HepG2 (cell line): ENCODE measurements around the gene GALC. TPM values are rescaled to one million over a fixed set of nuclear protein-coding genes. Genes with fewer than 3 reads are reported as not detected.

Experiments used
- CBX2 ChIP-seq, 2 experiments: fragments of 200-600 bp in 1 of 2; sonication (generic); formaldehyde crosslinking in 1 of 2; IDR thresholded peaks; 2 replicates each; pipeline versions ENCODE4 v1.7.0 to v1.8.1; 2018 to 2022; ENCODE audit warnings: low read depth in 2 of 2, low read length in 1 of 2, mild to moderate bottlenecking in 1 of 2, missing genetic modification reagents in 1 of 2
- CHD2 ChIP-seq: IDR thresholded peaks from 2 replicates; pipeline ENCODE4 v1.6.1; 2011; ENCODE audit warnings: low read depth, low read length, improper control_type of control experiment
- CREM ChIP-seq, 2 experiments: sonication (generic) in 1 of 2; formaldehyde crosslinking in 1 of 2; IDR thresholded peaks; 2 replicates each; pipeline versions ENCODE4 v1.4.0 to v1.6.1; 2016 to 2020; ENCODE audit warnings: antibody characterized with exemption in 1 of 2, mild to moderate bottlenecking in 1 of 2, missing genetic modification reagents in 1 of 2
- ELF1 ChIP-seq: sonication (generic); formaldehyde crosslinking; IDR thresholded peaks from 2 replicates; pipeline ENCODE4 v1.4.0; 2020; ENCODE audit warnings: missing genetic modification reagents
- EP300 ChIP-seq, 3 experiments: sonication (generic) in 1 of 3; formaldehyde crosslinking in 1 of 3; IDR thresholded peaks; 2 replicates each; pipeline versions ENCODE4 v1.5.1 to v1.6.1; 2011 to 2020; ENCODE audit warnings: low read depth in 2 of 3, low read length in 2 of 3, borderline replicate concordance in 1 of 3, improper control_type of control experiment in 1 of 3, mild to moderate bottlenecking in 1 of 3, missing genetic modification reagents in 1 of 3, moderate library complexity in 1 of 3
- NR2F1 ChIP-seq, 2 experiments: fragments of 450-650 bp in 1 of 2; formaldehyde crosslinking in 1 of 2; IDR thresholded peaks; 2 replicates each; pipeline versions ENCODE4 v1.5.0 to v1.6.1; 2016 to 2020; ENCODE audit warnings: mild to moderate bottlenecking in 1 of 2, missing compliant biosample characterization in 1 of 2, missing genetic modification reagents in 1 of 2, moderate library complexity in 1 of 2
- NR2F2 ChIP-seq: IDR thresholded peaks from 2 replicates; pipeline ENCODE4 v1.6.1; 2012; ENCODE audit warnings: low read depth, inconsistent platforms, borderline replicate concordance
- PHF21A ChIP-seq: sonication (generic); formaldehyde crosslinking; IDR thresholded peaks from 2 replicates; pipeline ENCODE4 v1.5.0; 2020; ENCODE audit warnings: mild to moderate bottlenecking, missing genetic modification reagents
- RXRB ChIP-seq: IDR thresholded peaks from 2 replicates; pipeline ENCODE4 v1.6.1; 2016; ENCODE audit warnings: borderline replicate concordance, missing genetic modification reagents, missing compliant biosample characterization
- SALL1 ChIP-seq: sonication (generic); formaldehyde crosslinking; IDR thresholded peaks from 2 replicates; pipeline ENCODE4 v1.8.0; 2022; ENCODE audit warnings: mild to moderate bottlenecking, missing genetic modification reagents
- SOX13 ChIP-seq, 3 experiments: fragments of 450-650 bp in 1 of 3; sonication (generic) in 1 of 3; formaldehyde crosslinking in 1 of 3; IDR thresholded peaks in 2 of 3; conservative IDR thresholded peaks in 1 of 3; 2 replicates each; pipeline versions ENCODE4 v1.5.0 to v1.6.1; 2016 to 2020; ENCODE audit warnings: antibody characterized with exemption in 1 of 3, mild to moderate bottlenecking in 1 of 3, missing compliant biosample characterization in 1 of 3, missing genetic modification reagents in 1 of 3, moderate library complexity in 1 of 3
- TARDBP ChIP-seq: sonication (generic); formaldehyde crosslinking; IDR thresholded peaks from 2 replicates; pipeline ENCODE4 v1.8.0; 2022; ENCODE audit warnings: mild to moderate bottlenecking, missing genetic modification reagents
- XRCC5 ChIP-seq: fragments of 200-400 bp; formaldehyde crosslinking; optimal IDR thresholded peaks from 2 replicates; pipeline ENCODE3; 2017; ENCODE audit warnings: mild to moderate bottlenecking, low read length
- ZMYM4 ChIP-seq: sonication (generic); formaldehyde crosslinking; IDR thresholded peaks from 2 replicates; pipeline ENCODE4 v1.8.1; 2023; ENCODE audit warnings: mild to moderate bottlenecking, missing genetic modification reagents
- ZNF670 ChIP-seq: sonication (generic); formaldehyde crosslinking; IDR thresholded peaks from 2 replicates; pipeline ENCODE4 v1.8.0; 2022; ENCODE audit warnings: mild to moderate bottlenecking, missing genetic modification reagents, borderline replicate concordance
- ZNF703 ChIP-seq: sonication (generic); formaldehyde crosslinking; IDR thresholded peaks from 2 replicates; pipeline ENCODE4 v1.5.1; 2020; ENCODE audit warnings: missing genetic modification reagents, mild to moderate bottlenecking, moderate library complexity, borderline replicate concordance
- ZNF850 ChIP-seq: sonication (generic); formaldehyde crosslinking; conservative IDR thresholded peaks from 2 replicates; pipeline ENCODE4 v1.9.0; 2021; ENCODE audit warnings: mild to moderate bottlenecking, missing genetic modification reagents
- ZZZ3 ChIP-seq: sonication (generic); formaldehyde crosslinking; IDR thresholded peaks from 2 replicates; pipeline ENCODE4 v1.4.0; 2020; ENCODE audit warnings: missing genetic modification reagents, mild to moderate bottlenecking, borderline replicate concordance
- polyA plus RNA-seq, 8 experiments: library from polyadenylated mRNA; depleted of rRNA in 3 of 8; stranded (reverse) in 7 of 8; unstranded in 1 of 8; fragments of >200 nt; fragmentation: Illumina TruSeq in 4 of 8; extraction: Trizol in 4 of 8; gene quantifications; 2 replicates each; pipeline versions ENCODE4 v1.2.1 to v1.2.3, GENCODE V29; 2011 to 2016; ENCODE audit warnings: low read depth in 4 of 8, missing spikeins in 1 of 8, mixed read lengths in 1 of 8; ENCODE audit not compliant: insufficient read depth in 1 of 8
- total RNA-seq, 5 experiments: library from RNA; depleted of rRNA; stranded (reverse); fragments of >200 nt; fragmentation: Illumina TruSeq; extraction: Trizol; gene quantifications; 2 replicates each; pipeline ENCODE4 v1.2.3, GENCODE V29; 2016; ENCODE audit warnings: low read depth in 1 of 5
- TF ChIP-seq, protein P1 (sequence below): IDR thresholded peaks from 2 replicates; pipeline ENCODE4 v1.6.1; 2018; ENCODE audit warnings: missing genetic modification reagents, mild to moderate bottlenecking, missing compliant biosample characterization
- TF ChIP-seq, protein P2 (sequence below): sonication (generic); formaldehyde crosslinking; IDR thresholded peaks from 2 replicates; pipeline ENCODE4 v1.4.0; 2020; ENCODE audit warnings: missing genetic modification reagents
- TF ChIP-seq, protein P3 (sequence below): IDR thresholded peaks from 2 replicates; pipeline ENCODE4 v1.4.0; 2020; ENCODE audit warnings: mild to moderate bottlenecking, missing genetic modification reagents

The GALC gene
- total and polyA plus RNA-seq, 2 of the 13 experiments (the other 11 are each of a cell fraction or from before 2014, with no cell fraction given), result not detected

DNA sequence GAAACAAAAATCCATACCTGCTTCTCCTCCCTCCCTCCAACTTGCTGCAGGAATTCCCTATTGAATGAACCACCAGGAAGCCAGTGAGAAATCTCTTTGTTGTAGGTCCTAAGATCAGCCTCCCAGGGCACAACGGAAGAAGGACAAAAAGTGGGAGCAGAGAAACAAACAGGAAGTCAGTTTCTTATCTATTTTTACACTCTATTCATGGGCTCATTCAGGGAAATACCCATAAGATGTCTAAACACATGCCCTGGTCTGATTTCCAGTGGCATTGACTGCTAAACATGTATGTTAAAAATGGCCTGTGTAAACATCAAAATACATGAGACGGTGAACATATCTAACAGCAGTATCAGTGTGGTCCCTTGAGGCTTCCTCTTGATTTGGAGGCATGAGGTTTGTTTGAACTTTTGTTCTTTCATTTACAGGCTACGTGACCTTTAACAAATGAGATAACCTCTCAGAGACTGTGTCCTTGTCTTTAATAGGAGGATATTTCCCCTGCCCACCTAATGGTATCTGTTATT lies 30.7 kb upstream of the GALC start (continued):
- TF ChIP-seq CREM (IDR thresholded peaks at IDR 0.05) (peak; percentile 24), CREM (CRISPR knock-in tag; IDR thresholded peaks at IDR 0.05) (no peak), SOX13 (IDR thresholded peaks at IDR 0.05) (0 out of 2 replicates have a peak, but pooled peaks have one; percentile 14), SOX13 (CRISPR knock-in tag; conservative IDR thresholded peaks at IDR 0.05 in 1 of 2, IDR thresholded peaks at IDR 0.05 in 1 of 2) (peak in 1 of 2 experiments; percentile 72; a peak in 2 of 4 replicates), ZNF670 (CRISPR knock-in tag) (0 out of 2 replicates have a peak, but pooled peaks have one; percentile 59), ZMYM4 (CRISPR knock-in tag) (peak; percentile 23; the same call in 1 of the 2 replicates), ELF1 (CRISPR knock-in tag) (peak; percentile 58), ZNF703 (CRISPR knock-in tag) (no peak), RXRB (CRISPR knock-in tag) (peak; percentile 51), XRCC5 (peak; percentile 39), CBX2 (IDR thresholded peaks at IDR 0.05; ENCODE audit: low read depth, low read length) (no peak), CBX2 (CRISPR knock-in tag; IDR thresholded peaks at IDR 0.05; ENCODE audit: low read depth) (no peak), PHF21A (CRISPR knock-in tag) (peak; percentile 55; the same call in 1 of the 2 replicates), NR2F1 (CRISPR knock-in tag; IDR thresholded peaks at IDR 0.05) (peak in 1 of 2 experiments; percentile 48; a peak in 1 of 4 replicates), ZZZ3 (CRISPR knock-in tag) (no peak), NR2F2 (peak; percentile 85), TARDBP (peak; percentile 12; the same call in 1 of the 2 replicates), EP300 (IDR thresholded peaks at IDR 0.05; ENCODE audit: low read depth in 2 of 2, low read length in 2 of 2) (peak in 1 of 2 experiments; percentile 66; a peak in 2 of 4 replicates), EP300 (CRISPR knock-in tag; IDR thresholded peaks at IDR 0.05; ENCODE audit: borderline replicate concordance) (0 out of 2 replicates have a peak, but pooled peaks have one; percentile 18), ZNF850 (CRISPR knock-in tag) (no peak), SALL1 (CRISPR knock-in tag) (peak; percentile 51; the same call in 1 of the 2 replicates), CHD2 (no peak)
- TF ChIP-seq, protein P1, sequence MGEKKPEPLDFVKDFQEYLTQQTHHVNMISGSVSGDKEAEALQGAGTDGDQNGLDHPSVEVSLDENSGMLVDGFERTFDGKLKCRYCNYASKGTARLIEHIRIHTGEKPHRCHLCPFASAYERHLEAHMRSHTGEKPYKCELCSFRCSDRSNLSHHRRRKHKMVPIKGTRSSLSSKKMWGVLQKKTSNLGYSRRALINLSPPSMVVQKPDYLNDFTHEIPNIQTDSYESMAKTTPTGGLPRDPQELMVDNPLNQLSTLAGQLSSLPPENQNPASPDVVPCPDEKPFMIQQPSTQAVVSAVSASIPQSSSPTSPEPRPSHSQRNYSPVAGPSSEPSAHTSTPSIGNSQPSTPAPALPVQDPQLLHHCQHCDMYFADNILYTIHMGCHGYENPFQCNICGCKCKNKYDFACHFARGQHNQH (CRISPR knock-in tag), result peak; percentile 58; the same call in 1 of the 2 replicates
- TF ChIP-seq, protein P2, sequence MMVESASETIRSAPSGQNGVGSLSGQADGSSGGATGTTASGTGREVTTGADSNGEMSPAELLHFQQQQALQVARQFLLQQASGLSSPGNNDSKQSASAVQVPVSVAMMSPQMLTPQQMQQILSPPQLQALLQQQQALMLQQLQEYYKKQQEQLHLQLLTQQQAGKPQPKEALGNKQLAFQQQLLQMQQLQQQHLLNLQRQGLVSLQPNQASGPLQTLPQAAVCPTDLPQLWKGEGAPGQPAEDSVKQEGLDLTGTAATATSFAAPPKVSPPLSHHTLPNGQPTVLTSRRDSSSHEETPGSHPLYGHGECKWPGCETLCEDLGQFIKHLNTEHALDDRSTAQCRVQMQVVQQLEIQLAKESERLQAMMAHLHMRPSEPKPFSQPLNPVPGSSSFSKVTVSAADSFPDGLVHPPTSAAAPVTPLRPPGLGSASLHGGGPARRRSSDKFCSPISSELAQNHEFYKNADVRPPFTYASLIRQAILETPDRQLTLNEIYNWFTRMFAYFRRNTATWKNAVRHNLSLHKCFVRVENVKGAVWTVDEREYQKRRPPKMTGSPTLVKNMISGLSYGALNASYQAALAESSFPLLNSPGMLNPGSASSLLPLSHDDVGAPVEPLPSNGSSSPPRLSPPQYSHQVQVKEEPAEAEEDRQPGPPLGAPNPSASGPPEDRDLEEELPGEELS, result peak; percentile 72; the same call in 1 of the 2 replicates
- TF ChIP-seq, protein P3, sequence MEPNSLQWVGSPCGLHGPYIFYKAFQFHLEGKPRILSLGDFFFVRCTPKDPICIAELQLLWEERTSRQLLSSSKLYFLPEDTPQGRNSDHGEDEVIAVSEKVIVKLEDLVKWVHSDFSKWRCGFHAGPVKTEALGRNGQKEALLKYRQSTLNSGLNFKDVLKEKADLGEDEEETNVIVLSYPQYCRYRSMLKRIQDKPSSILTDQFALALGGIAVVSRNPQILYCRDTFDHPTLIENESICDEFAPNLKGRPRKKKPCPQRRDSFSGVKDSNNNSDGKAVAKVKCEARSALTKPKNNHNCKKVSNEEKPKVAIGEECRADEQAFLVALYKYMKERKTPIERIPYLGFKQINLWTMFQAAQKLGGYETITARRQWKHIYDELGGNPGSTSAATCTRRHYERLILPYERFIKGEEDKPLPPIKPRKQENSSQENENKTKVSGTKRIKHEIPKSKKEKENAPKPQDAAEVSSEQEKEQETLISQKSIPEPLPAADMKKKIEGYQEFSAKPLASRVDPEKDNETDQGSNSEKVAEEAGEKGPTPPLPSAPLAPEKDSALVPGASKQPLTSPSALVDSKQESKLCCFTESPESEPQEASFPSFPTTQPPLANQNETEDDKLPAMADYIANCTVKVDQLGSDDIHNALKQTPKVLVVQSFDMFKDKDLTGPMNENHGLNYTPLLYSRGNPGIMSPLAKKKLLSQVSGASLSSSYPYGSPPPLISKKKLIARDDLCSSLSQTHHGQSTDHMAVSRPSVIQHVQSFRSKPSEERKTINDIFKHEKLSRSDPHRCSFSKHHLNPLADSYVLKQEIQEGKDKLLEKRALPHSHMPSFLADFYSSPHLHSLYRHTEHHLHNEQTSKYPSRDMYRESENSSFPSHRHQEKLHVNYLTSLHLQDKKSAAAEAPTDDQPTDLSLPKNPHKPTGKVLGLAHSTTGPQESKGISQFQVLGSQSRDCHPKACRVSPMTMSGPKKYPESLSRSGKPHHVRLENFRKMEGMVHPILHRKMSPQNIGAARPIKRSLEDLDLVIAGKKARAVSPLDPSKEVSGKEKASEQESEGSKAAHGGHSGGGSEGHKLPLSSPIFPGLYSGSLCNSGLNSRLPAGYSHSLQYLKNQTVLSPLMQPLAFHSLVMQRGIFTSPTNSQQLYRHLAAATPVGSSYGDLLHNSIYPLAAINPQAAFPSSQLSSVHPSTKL (CRISPR knock-in tag), result peak; percentile 67
